Hepatocyte (in vitro differentiated cells): Measurements from ENCODE around the gene TANC1.

ENCODE experiments used
- CTCF ChIP-seq: fragments of 200-600 bp; sonication (generic); IDR thresholded peaks from 2 replicates; pipeline ENCODE4 v1.5.1; 2016; ENCODE audit warnings: antibody characterized with exemption, mild to moderate bottlenecking; ENCODE audit not compliant: poor library complexity
- EZH2 ChIP-seq: fragments of 200-600 bp; sonication (generic); IDR thresholded peaks from 2 replicates; pipeline ENCODE4 v1.6.1; 2016; ENCODE audit warnings: antibody characterized with exemption, mild to moderate bottlenecking, borderline replicate concordance

GRCh38 chr2:159043710-159044109 is 75.3 kb downstream of the TANC1 start:
- TF ChIP-seq CTCF: no peak
- no peak for TF ChIP-seq EZH2
